Progenitor cell of endocrine pancreas (in vitro differentiated cells): ENCODE data around the gene NAV2. TPM values are rescaled to one million over a fixed set of nuclear protein-coding genes. Genes with fewer than 3 reads are reported as not detected.
A peak's percentile ranks its signal among the peaks of the same experiment; 100 is the strongest.

Source experiments
- DNase-seq: peaks from one replicate; pipeline ENCODE4 v3.0.0; 2021; ENCODE audit warnings: low spot score; ENCODE audit not compliant: unreplicated experiment
- H3K27ac Mint-ChIP-seq: 2 replicates; pipeline ENCODE4 v1.8.0; 2021; ENCODE audit warnings: mild to moderate bottlenecking, moderate library complexity, mixed read lengths
- H3K27me3 Mint-ChIP-seq: 2 replicates; pipeline ENCODE4 v1.8.0; 2021; ENCODE audit warnings: mixed read lengths
- H3K36me3 Mint-ChIP-seq: 2 replicates; pipeline ENCODE4 v1.8.0; 2022; ENCODE audit warnings: mixed read lengths; ENCODE audit not compliant: insufficient read depth
- H3K4me1 Mint-ChIP-seq: 2 replicates; pipeline ENCODE4 v1.8.0; 2021; ENCODE audit warnings: low read depth, mixed read lengths
- H3K4me3 Mint-ChIP-seq: 2 replicates; pipeline ENCODE4 v1.8.0; 2021; ENCODE audit warnings: low read depth, mild to moderate bottlenecking, moderate library complexity, mixed read lengths
- H3K9me3 Mint-ChIP-seq: 2 replicates; pipeline ENCODE4 v1.8.0; 2021; ENCODE audit warnings: low read depth, mixed read lengths
- CTCF ChIP-seq: fragments of 200-600 bp; sonication (generic); IDR thresholded peaks from one replicate; pipeline ENCODE4 v1.5.0; 2021; ENCODE audit warnings: antibody characterized with exemption, mild to moderate bottlenecking; ENCODE audit not compliant: unreplicated experiment
- total RNA-seq: library from RNA; stranded (reverse); gene quantifications from 2 replicates; pipeline ENCODE4 v1.2.1, GENCODE V29; 2021

Gene NAV2
- total RNA-seq, 1 donor from 2014 or later = 88.3 TPM

GRCh38 chr11:20084921-20085814, 372.5 kb downstream of the NAV2 start:
- H3K36me3 Mint-ChIP-seq = peaks cover 55% of the 10 kb centered on the region
- no peaks in the 10 kb centered on the region for H3K9me3 Mint-ChIP-seq
- no peak for DNase-seq
- H3K4me1 Mint-ChIP-seq = peaks cover 13% of the 10 kb centered on the region
- H3K4me3 Mint-ChIP-seq = no peak overlapping the region
- H3K27me3 Mint-ChIP-seq = no peaks in the 10 kb centered on the region
- no peak for TF ChIP-seq CTCF
- no peak overlapping the region for H3K27ac Mint-ChIP-seq

GRCh38 chr11:20085918-20086317, 373.3 kb downstream of the NAV2 start:
- no peaks in the 10 kb centered on the region for H3K27me3 Mint-ChIP-seq
- TF ChIP-seq CTCF = no peak
- no peaks in the 10 kb centered on the region for H3K9me3 Mint-ChIP-seq
- no peak for DNase-seq
- peaks cover 16% of the 10 kb centered on the region for H3K4me1 Mint-ChIP-seq
- no peak overlapping the region for H3K27ac Mint-ChIP-seq
- no peak overlapping the region for H3K4me3 Mint-ChIP-seq
- peaks cover 49% of the 10 kb centered on the region for H3K36me3 Mint-ChIP-seq

GRCh38 chr11:20087118-20087521, 374.5 kb downstream of the NAV2 start:
- H3K4me1 Mint-ChIP-seq = peaks cover 21% of the 10 kb centered on the region
- H3K36me3 Mint-ChIP-seq = peaks cover 53% of the 10 kb centered on the region
- H3K27ac Mint-ChIP-seq = peak overlapping the region; percentile 6
- H3K9me3 Mint-ChIP-seq = no peaks in the 10 kb centered on the region
- H3K4me3 Mint-ChIP-seq = no peak overlapping the region
- TF ChIP-seq CTCF = no peak
- no peak for DNase-seq
- H3K27me3 Mint-ChIP-seq = no peaks in the 10 kb centered on the region

- no peak for TF ChIP-seq CTCF
- DNase-seq = no peak
- Mint-ChIP-seq H3K27me3 (no peaks in the 10 kb centered on the region), H3K4me3 (no peak overlapping the region), H3K4me1 (peaks cover 21% of the 10 kb centered on the region), H3K36me3 (peaks cover 51% of the 10 kb centered on the region), H3K9me3 (no peaks in the 10 kb centered on the region), H3K27ac (no peak overlapping the region)
Measured at GRCh38 chr11:20088397-20089225, 376.0 kb downstream of the NAV2 start.

GRCh38 chr11:20089367-20089766, 376.7 kb downstream of the NAV2 start:
- TF ChIP-seq CTCF = no peak
- DNase-seq = no peak
- Mint-ChIP-seq H3K4me3 (no peak overlapping the region), H3K36me3 (peaks cover 50% of the 10 kb centered on the region), H3K4me1 (peaks cover 21% of the 10 kb centered on the region), H3K27me3 (no peaks in the 10 kb centered on the region), H3K27ac (peak overlapping the region; percentile 25), H3K9me3 (no peaks in the 10 kb centered on the region)
